Measurements from ENCODE around the gene LPIN1. TPM values are rescaled to one million over a fixed set of nuclear protein-coding genes. Genes with fewer than 3 reads are reported as not detected.

LPIN1 gene
- total RNA-seq, 1 experiment from 2014 or later = 4.4 TPM

- TF ChIP-seq CTCF (conservative IDR thresholded peaks at IDR 0.05) = no peak
- no peak overlapping the region for H2BK5ac ChIP-seq (ENCODE audit: insufficient read length, low read length)
- H3K27ac ChIP-seq (ENCODE audit: insufficient read length, low read depth, low read length) = no peak overlapping the region
- no peak overlapping the region for H3K23ac ChIP-seq (ENCODE audit: insufficient read length, low read depth, low read length)
- Mint-ChIP-seq H3K4me3 (no peak overlapping the region; a peak in 1 of 5 replicates), H3K36me3 (ENCODE audit: insufficient read depth in 1 of 3, low read depth in 3 of 3) (peaks cover 4 to 7% (median 6%) of the 10 kb centered on the region in 3 experiments), H3K27me3 (ENCODE audit: low read depth) (peaks cover 4% of the 10 kb centered on the region; the same call in 1 of the 2 replicates), H3K27ac (no peak overlapping the region; a peak in 1 of 7 replicates), H3K4me1 (peaks cover 18 to 28% of the 10 kb centered on the region in 2 experiments), H3K9me3 (peaks cover 10 to 11% of the 10 kb centered on the region in 2 experiments; a peak in 4 of 5 replicates)
- H3K18ac ChIP-seq (ENCODE audit: insufficient read length, low read depth, low read length) = no peak overlapping the region
- H4K20me1 ChIP-seq (ENCODE audit: control insufficient read depth, insufficient read depth, insufficient read length) = no peaks in the 10 kb centered on the region
- no peaks in the 10 kb centered on the region; the same call in 1 of the 2 replicates for H3K4me1 ChIP-seq (ENCODE audit: insufficient read depth, low read length)
- no CpG with 5 or more reads among the region's 8 CpGs for whole genome bisulfite sequencing (ENCODE audit: extremely low coverage, insufficient read length, low lambda C conversion rate)
- no peak overlapping the region for H2AK5ac ChIP-seq (ENCODE audit: insufficient read length, low read length)
- no peak overlapping the region for H2BK12ac ChIP-seq (ENCODE audit: insufficient read length, low read depth, low read length)
- H4K8ac ChIP-seq (replicated peaks; ENCODE audit: insufficient read length, low read depth, low read length) = no peak overlapping the region
- H3K9me3 ChIP-seq (ENCODE audit: control insufficient read depth, low read depth, low read length) = peaks cover 4% of the 10 kb centered on the region
- no peak overlapping the region for H3K9ac ChIP-seq (ENCODE audit: extremely low read depth, insufficient read length, low read length)
- no peak overlapping the region for H4K91ac ChIP-seq (ENCODE audit: insufficient read length, low read depth, low read length)
- no peak for DNase-seq
- H3K4ac ChIP-seq (ENCODE audit: low read depth, low read length) = no peak overlapping the region
- H3K79me1 ChIP-seq (ENCODE audit: insufficient read depth, low read depth, low read length, poor library complexity, severe bottlenecking) = no peaks in the 10 kb centered on the region
- no peak overlapping the region for H4K5ac ChIP-seq (ENCODE audit: insufficient read length, low read depth, low read length)
- no peak overlapping the region for H2BK20ac ChIP-seq (ENCODE audit: low read depth, low read length, poor library complexity, severe bottlenecking)
- no peak overlapping the region for H3K14ac ChIP-seq (ENCODE audit: insufficient read depth, low read length)
- no peaks in the 10 kb centered on the region for H3K79me2 ChIP-seq (ENCODE audit: insufficient read depth, low read length)
- H3K4me2 ChIP-seq (ENCODE audit: insufficient read depth, insufficient read length, low read length) = no peak overlapping the region
- H3K23me2 ChIP-seq (ENCODE audit: insufficient read length, low read depth, low read length, poor library complexity, severe bottlenecking) = no peaks in the 10 kb centered on the region
- H2AFZ ChIP-seq (ENCODE audit: low read length) = no peak overlapping the region
- no peak overlapping the region for H3K56ac ChIP-seq (ENCODE audit: insufficient read length, low read depth, low read length)
- H3K27me3 ChIP-seq (ENCODE audit: insufficient read depth, low read length) = no peaks in the 10 kb centered on the region
- no peak overlapping the region for H2BK15ac ChIP-seq (ENCODE audit: low read depth, low read length)
- H3T11ph ChIP-seq (ENCODE audit: low read length) = no peak overlapping the region
- no peak overlapping the region for H2BK120ac ChIP-seq (ENCODE audit: low read depth, low read length, poor library complexity, severe bottlenecking)
Measured at GRCh38 chr2:11864724-11865123, 118.3 kb downstream of the LPIN1 start.

All from H9 (cell line).